Kidney (tissue), 14 donors: Measurements from ENCODE around the gene FUNDC1. TPM values are rescaled to one million over a fixed set of nuclear protein-coding genes. Genes with fewer than 3 reads are reported as not detected.

Experiments used
- DNase-seq, 5 donors: peaks; one replicate each; pipeline ENCODE4 v3.0.0-alpha.2; 2013 to 2020
- FAIRE-seq: peaks from 2 replicates; lab custom pipeline; 2012; peaks lifted over from hg19 to GRCh38; lab: Jason Lieb, UNC
- H3K27ac ChIP-seq, 2 donors: one replicate each; pipeline ENCODE4 v1.7.0; 2013; ENCODE audit warnings: low read depth in 2 of 2, low read length in 2 of 2, inconsistent platforms in 1 of 2
- H3K27me3 ChIP-seq: one replicate; pipeline ENCODE4 v1.7.1; 2013; ENCODE audit warnings: low read length, inconsistent platforms; ENCODE audit not compliant: control insufficient read depth, insufficient read depth
- H3K36me3 ChIP-seq, 3 donors: one replicate each; pipeline versions ENCODE4 v1.7.0 to v1.7.1; 2013; ENCODE audit warnings: low read length in 3 of 3, control low read depth in 1 of 3, inconsistent platforms in 1 of 3; ENCODE audit not compliant: insufficient read depth in 3 of 3, control insufficient read depth in 2 of 3
- H3K4me1 ChIP-seq, 3 donors: one replicate each; pipeline versions ENCODE4 v1.7.0 to v1.7.1; 2013; ENCODE audit warnings: low read length in 3 of 3, inconsistent platforms in 1 of 3, low read depth in 1 of 3; ENCODE audit not compliant: control insufficient read depth in 2 of 3, insufficient read depth in 2 of 3
- H3K4me3 ChIP-seq, 3 donors: one replicate each; pipeline versions ENCODE4 v1.7.0 to v1.8.1; 2013; ENCODE audit warnings: low read length in 3 of 3, control low read depth in 1 of 3, inconsistent platforms in 1 of 3
- H3K9ac ChIP-seq, 3 donors: one replicate each; pipeline versions ENCODE4 v1.7.0 to v1.7.1; 2013; ENCODE audit warnings: low read length in 3 of 3, control low read depth in 1 of 3, inconsistent platforms in 1 of 3
- H3K9me3 ChIP-seq, 3 donors: one replicate each; pipeline versions ENCODE4 v1.7.0 to v1.7.1; 2013; ENCODE audit warnings: low read length in 3 of 3, control low read depth in 1 of 3, inconsistent platforms in 1 of 3; ENCODE audit not compliant: control insufficient read depth in 2 of 3, insufficient read depth in 1 of 3
- CTCF ChIP-seq: IDR thresholded peaks from 3 replicates; pipeline ENCODE4 v1.5.1; 2012; ENCODE audit warnings: mild to moderate bottlenecking, moderate library complexity, borderline replicate concordance; ENCODE audit not compliant: insufficient read depth; ENCODE audit errors: extremely low read depth
- intact Hi-C: fragments of 100-400 bp; cut with DNase I; formaldehyde crosslinking; loops from one replicate; pipeline ENCODE4 v1.11.1; 2022
- polyA plus RNA-seq: library from polyadenylated mRNA; stranded (reverse); fragments of 350-450 nt; fragmentation: Illumina TruSeq; extraction: RNeasy Lipid Tissue Mini Kit (QIAGEN cat#74804); gene quantifications from one replicate; pipeline ENCODE4 v1.2.3, GENCODE V29; 2014; ENCODE audit warnings: low read depth, low replicate concordance; ENCODE audit not compliant: insufficient read depth
- total RNA-seq: library from RNA; stranded (reverse); fragmentation: NEBNext Ultra II Directional; extraction: Animal tissue kit (Norgen Biotek cat#: 25700); gene quantifications from one replicate; pipeline ENCODE4 v1.2.1, GENCODE V29; 2021
- donor health status: control.
- donor health status: control.
- donor health status: control.
- donor health status: control.
- donor health status: control.
- donor health status: DM: yes; HTN: yes; CAD: no.
- donor health status: Normal renal cell carcinoma (clear cell type).

The FUNDC1 gene
- total and polyA plus RNA-seq, 2 donors from 2014 or later = 17.0 to 37.9 TPM

- TF ChIP-seq CTCF = no peak
- H3K4me3 ChIP-seq = no peak overlapping the region
Measured at GRCh38 chrX:44484607-44485146, 58.0 kb downstream of the FUNDC1 start.

GRCh38 chrX:44483965-44484606 lies 58.6 kb downstream of the FUNDC1 start:
- no peak for FAIRE-seq
- Histone ChIP-seq H3K9ac (no peak overlapping the region), H3K4me1 (peaks cover 0 to 5% (median 0%) of the 10 kb centered on the region in 3 donors), H3K36me3 (no peaks in the 10 kb centered on the region), H3K9me3 (no peaks in the 10 kb centered on the region), H3K27me3 (no peaks in the 10 kb centered on the region), H3K27ac (no peak overlapping the region), H3K4me3 (no peak overlapping the region)
- no peak for TF ChIP-seq CTCF
- intact Hi-C loops = no loop called here
- no peak for DNase-seq

More at GRCh38 chrX:44484607-44485146, 58.0 kb downstream of the FUNDC1 start:
- Histone ChIP-seq H3K36me3 (no peaks in the 10 kb centered on the region), H3K27ac (no peak overlapping the region), H3K9ac (no peak overlapping the region), H3K27me3 (no peaks in the 10 kb centered on the region), H3K4me1 (peaks cover 0 to 5% (median 0%) of the 10 kb centered on the region in 3 donors), H3K9me3 (no peaks in the 10 kb centered on the region)
- intact Hi-C loops = no loop called here
- DNase-seq = no peak
- no peak for FAIRE-seq

GRCh38 chrX:44482575-44482974 lies 60.1 kb downstream of the FUNDC1 start:
- Histone ChIP-seq H3K9me3 (no peaks in the 10 kb centered on the region), H3K4me1 (peaks cover 0 to 5% (median 0%) of the 10 kb centered on the region in 3 donors), H3K27ac (no peak overlapping the region), H3K4me3 (no peak overlapping the region), H3K36me3 (no peaks in the 10 kb centered on the region), H3K9ac (no peak overlapping the region), H3K27me3 (no peaks in the 10 kb centered on the region)
- DNase-seq (no peak), FAIRE-seq (no peak)
- TF ChIP-seq CTCF = no peak
- intact Hi-C loops = no loop called here
